HUES48 (cell line): Measurements from ENCODE around the gene CLNK.

Experiments
- H3K27ac ChIP-seq: one replicate; pipeline ENCODE4 v1.7.0; 2013; ENCODE audit warnings: low read depth, low read length, inconsistent platforms
- H3K27me3 ChIP-seq: 2 replicates; pipeline ENCODE4 v1.6.1; 2013; ENCODE audit warnings: mild to moderate bottlenecking, low read length; ENCODE audit not compliant: control insufficient read depth, insufficient read depth
- H3K36me3 ChIP-seq: 2 replicates; pipeline ENCODE4 v1.6.1; 2013; ENCODE audit warnings: low read length; ENCODE audit not compliant: control insufficient read depth, insufficient read depth
- H3K4me1 ChIP-seq: 2 replicates; pipeline ENCODE4 v1.6.1; 2013; ENCODE audit warnings: mild to moderate bottlenecking, low read length; ENCODE audit not compliant: control insufficient read depth, insufficient read depth
- H3K4me3 ChIP-seq: 2 replicates; pipeline ENCODE4 v1.5.1; 2013; ENCODE audit warnings: mild to moderate bottlenecking, low read depth, low read length
- H3K9ac ChIP-seq: 2 replicates; pipeline ENCODE4 v1.6.1; 2013; ENCODE audit warnings: mild to moderate bottlenecking, low read depth, low read length, moderate library complexity
- H3K9me3 ChIP-seq: 2 replicates; pipeline ENCODE4 v1.6.1; 2013; ENCODE audit warnings: low read length; ENCODE audit not compliant: control insufficient read depth, insufficient read depth

Gene CLNK

DNA sequence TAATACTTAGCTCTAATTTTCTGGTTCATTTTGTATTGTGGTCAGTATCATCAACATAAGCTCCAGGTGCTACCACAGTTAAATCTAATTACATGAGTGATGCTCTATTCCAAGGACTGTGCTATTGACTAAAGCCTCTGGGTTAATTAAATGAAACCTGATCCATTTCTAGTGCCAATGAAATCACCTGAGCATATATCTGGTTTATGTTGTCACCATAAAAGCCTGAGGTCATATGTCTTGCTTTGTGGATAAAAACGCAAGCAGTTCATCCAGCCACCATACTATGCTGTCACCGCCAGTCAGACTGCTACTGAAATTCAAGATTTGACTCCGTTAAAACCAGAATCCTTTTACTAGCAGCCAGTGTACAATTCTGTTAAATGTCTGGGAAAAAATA lies 163.1 kb downstream of the CLNK start:
- Histone ChIP-seq H3K9me3 (no peaks in the 10 kb centered on the region), H3K4me3 (no peak overlapping the region), H3K9ac (no peak overlapping the region), H3K4me1 (no peaks in the 10 kb centered on the region), H3K36me3 (no peaks in the 10 kb centered on the region), H3K27me3 (no peaks in the 10 kb centered on the region), H3K27ac (no peak overlapping the region)

GRCh38 chr4:10509733-10510132 lies 174.8 kb downstream of the CLNK start:
- no peaks in the 10 kb centered on the region for H3K27me3 ChIP-seq
- no peak overlapping the region for H3K9ac ChIP-seq
- no peak overlapping the region for H3K27ac ChIP-seq
- no peaks in the 10 kb centered on the region for H3K4me1 ChIP-seq
- no peaks in the 10 kb centered on the region for H3K9me3 ChIP-seq
- no peak overlapping the region for H3K4me3 ChIP-seq
- no peaks in the 10 kb centered on the region for H3K36me3 ChIP-seq

GRCh38 chr4:10506077-10506476 lies 178.5 kb downstream of the CLNK start:
- H3K9me3 ChIP-seq = no peaks in the 10 kb centered on the region
- H3K9ac ChIP-seq = no peak overlapping the region
- no peaks in the 10 kb centered on the region for H3K36me3 ChIP-seq
- no peaks in the 10 kb centered on the region for H3K4me1 ChIP-seq
- H3K4me3 ChIP-seq = no peak overlapping the region
- H3K27me3 ChIP-seq = no peaks in the 10 kb centered on the region; the same call in 1 of the 2 replicates
- no peak overlapping the region for H3K27ac ChIP-seq

GRCh38 chr4:10504570-10505179 lies 179.9 kb downstream of the CLNK start:
- Histone ChIP-seq H3K4me1 (peaks cover 1% of the 10 kb centered on the region; the same call in 1 of the 2 replicates), H3K27me3 (peaks cover 5% of the 10 kb centered on the region), H3K4me3 (no peak overlapping the region), H3K9ac (no peak overlapping the region), H3K9me3 (no peaks in the 10 kb centered on the region), H3K27ac (no peak overlapping the region), H3K36me3 (no peaks in the 10 kb centered on the region)

DNA sequence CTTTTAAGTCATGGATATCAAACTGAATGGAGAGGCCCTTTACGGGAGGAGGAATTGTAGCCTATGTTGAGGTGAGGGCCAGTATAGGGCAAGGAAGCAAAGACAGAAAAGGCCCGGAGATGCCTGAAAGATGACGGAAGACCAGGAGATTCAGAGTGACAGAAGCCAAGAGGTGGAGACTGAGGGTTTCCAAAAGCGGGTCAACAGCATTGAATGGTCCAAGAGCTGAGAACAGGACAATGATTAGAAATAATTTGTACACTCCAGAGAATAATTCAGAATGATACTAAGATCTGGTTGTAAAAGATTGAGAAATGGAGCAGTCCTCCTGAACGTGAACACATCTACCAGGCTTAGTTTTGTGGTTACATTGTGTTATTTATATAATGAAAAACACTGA lies 181.9 kb downstream of the CLNK start:
- Histone ChIP-seq H3K9ac (no peak overlapping the region), H3K27ac (no peak overlapping the region), H3K27me3 (peaks cover 12% of the 10 kb centered on the region), H3K4me3 (no peak overlapping the region), H3K4me1 (peaks cover 7% of the 10 kb centered on the region), H3K9me3 (no peaks in the 10 kb centered on the region), H3K36me3 (no peaks in the 10 kb centered on the region)

DNA sequence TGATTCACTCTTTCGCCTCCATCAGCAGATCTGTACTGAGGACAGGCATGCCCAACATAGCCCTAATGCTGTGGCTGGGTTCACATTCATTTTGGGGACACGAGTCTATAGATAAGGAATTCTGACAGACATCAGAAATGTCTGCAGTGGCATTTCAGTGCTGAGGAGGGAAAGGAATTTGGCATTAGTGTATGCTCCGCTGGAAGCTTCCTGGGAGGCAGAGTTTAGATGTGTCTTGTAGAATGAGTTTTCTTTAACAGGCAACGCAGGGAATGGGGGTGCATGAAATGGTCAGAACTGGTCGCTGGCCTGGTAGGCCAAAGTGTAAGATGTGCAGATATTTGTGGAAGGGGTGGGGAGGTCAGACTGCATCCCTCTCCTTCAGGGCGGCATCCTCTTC lies 183.8 kb downstream of the CLNK start:
- H3K9me3 ChIP-seq = no peaks in the 10 kb centered on the region
- no peak overlapping the region for H3K9ac ChIP-seq
- no peak overlapping the region for H3K4me3 ChIP-seq
- no peaks in the 10 kb centered on the region for H3K36me3 ChIP-seq
- peaks cover 17% of the 10 kb centered on the region for H3K27me3 ChIP-seq
- no peak overlapping the region for H3K27ac ChIP-seq
- peaks cover 25% of the 10 kb centered on the region for H3K4me1 ChIP-seq

- Histone ChIP-seq H3K9me3 (no peaks in the 10 kb centered on the region), H3K27me3 (peaks cover 43% of the 10 kb centered on the region), H3K36me3 (no peaks in the 10 kb centered on the region), H3K9ac (no peak overlapping the region), H3K4me1 (peaks cover 35% of the 10 kb centered on the region), H3K27ac (peak overlapping the region; percentile 82), H3K4me3 (peak overlapping the region; percentile 17; the same call in 1 of the 2 replicates)
Observed at GRCh38 chr4:10496200-10496599, 188.4 kb downstream of the CLNK start.

DNA sequence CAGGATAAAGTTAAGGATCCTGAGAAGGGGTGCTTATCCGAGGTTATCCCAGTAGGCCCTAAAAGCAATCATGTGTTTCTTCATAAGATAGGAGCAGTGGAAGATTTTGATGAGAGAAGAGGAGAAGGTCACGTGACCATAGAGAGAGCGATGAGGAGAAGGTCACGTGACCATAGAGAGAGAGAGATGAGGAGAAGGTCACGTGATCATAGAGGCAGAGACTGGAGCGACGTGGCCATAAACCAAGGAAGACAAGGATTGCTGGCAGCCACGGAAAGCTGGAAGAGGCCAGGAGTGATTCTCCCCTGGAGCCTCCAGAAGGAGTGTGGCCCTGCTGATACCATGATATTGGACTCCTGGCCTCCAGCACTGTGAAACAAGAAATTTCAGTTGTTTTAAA lies 188.9 kb downstream of the CLNK start:
- Histone ChIP-seq H3K4me3 (peak overlapping the region; percentile 6; the same call in 1 of the 2 replicates), H3K27me3 (peaks cover 43% of the 10 kb centered on the region), H3K9ac (no peak overlapping the region), H3K9me3 (no peaks in the 10 kb centered on the region), H3K36me3 (no peaks in the 10 kb centered on the region), H3K27ac (peak overlapping the region; percentile 82), H3K4me1 (peaks cover 35% of the 10 kb centered on the region)

DNA sequence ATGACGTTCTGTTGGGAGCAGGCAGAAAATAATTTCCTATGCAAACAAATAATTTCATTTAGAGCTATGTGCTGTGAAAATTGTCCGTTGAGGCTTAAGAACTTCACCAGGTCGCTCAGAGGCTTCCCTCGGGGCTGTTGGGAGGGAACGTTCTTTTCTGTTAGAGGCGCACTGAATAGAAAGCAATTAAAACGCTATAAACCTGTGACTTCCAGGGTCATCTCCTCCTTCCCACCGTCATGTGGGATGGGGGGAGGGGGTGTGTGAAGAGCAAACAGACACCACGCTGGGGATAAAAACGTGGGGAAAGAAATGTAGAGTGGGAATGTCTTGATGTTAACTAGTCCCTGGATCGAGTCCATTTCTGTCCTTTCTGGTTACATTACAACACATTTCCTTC lies 192.1 kb downstream of the CLNK start:
- no peaks in the 10 kb centered on the region for H3K9me3 ChIP-seq
- H3K9ac ChIP-seq = no peak overlapping the region

DNA sequence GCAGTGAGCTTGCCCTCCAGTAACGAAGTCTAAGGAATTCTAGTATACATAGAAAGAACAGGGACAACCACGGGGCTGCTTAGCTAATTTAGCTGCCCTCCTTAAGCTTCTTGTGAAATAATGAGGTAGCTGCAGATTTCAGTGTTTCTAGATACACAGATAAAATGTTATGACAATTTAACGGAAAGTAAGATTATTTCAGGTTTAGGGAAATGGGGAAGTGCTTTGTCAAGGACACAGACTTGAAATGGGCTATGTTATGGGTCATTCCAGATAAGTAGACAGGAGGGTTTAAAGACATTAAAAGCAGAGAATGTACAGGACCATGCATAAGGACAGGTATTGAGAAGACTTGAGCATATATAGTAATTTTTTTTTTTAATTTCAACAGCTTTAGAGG lies 193.2 kb downstream of the CLNK start:
- Histone ChIP-seq H3K4me1 (peaks cover 16% of the 10 kb centered on the region), H3K27ac (no peak overlapping the region), H3K9ac (no peak overlapping the region), H3K27me3 (peaks cover 26% of the 10 kb centered on the region), H3K9me3 (no peaks in the 10 kb centered on the region), H3K4me3 (no peak overlapping the region), H3K36me3 (no peaks in the 10 kb centered on the region)

More for the DNA sequence above, 192.1 kb downstream of the CLNK start:
- H3K27me3 ChIP-seq = peaks cover 29% of the 10 kb centered on the region
- H3K4me1 ChIP-seq = peaks cover 27% of the 10 kb centered on the region
- no peak overlapping the region for H3K4me3 ChIP-seq
- no peak overlapping the region for H3K27ac ChIP-seq
- H3K36me3 ChIP-seq = no peaks in the 10 kb centered on the region

DNA sequence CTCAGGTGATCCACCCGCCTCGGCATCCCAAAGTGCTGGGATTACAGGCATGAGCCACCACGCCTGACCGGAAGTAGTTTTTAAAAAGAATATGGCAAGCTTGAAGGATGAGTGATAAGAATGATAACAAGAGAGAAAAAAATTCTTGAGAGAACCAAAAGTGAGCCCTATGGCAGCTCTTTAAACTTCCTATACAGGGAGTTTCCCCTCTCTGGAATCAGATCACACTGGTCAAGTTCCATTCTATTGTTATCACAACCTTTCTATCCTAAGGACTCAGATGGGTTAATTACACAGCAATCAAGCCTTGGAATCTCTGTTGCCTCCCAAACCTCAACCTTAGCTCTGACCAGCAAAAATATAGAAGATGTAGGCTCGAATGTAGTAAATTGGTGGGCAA lies 193.6 kb downstream of the CLNK start:
- H3K9me3 ChIP-seq = no peaks in the 10 kb centered on the region
- H3K4me3 ChIP-seq = no peak overlapping the region
- no peak overlapping the region for H3K9ac ChIP-seq
- peaks cover 13% of the 10 kb centered on the region for H3K4me1 ChIP-seq
- H3K27ac ChIP-seq = no peak overlapping the region
- H3K27me3 ChIP-seq = peaks cover 26% of the 10 kb centered on the region
- H3K36me3 ChIP-seq = no peaks in the 10 kb centered on the region
